DMS79 treated with DMSO at 0.1 percent for 48 hours (cell line): ENCODE measurements around the gene C10orf120.

Experiments
- DNase-seq: peaks from one replicate; lab custom pipeline; 2025; lab: John Stamatoyannopoulos, UW

Gene C10orf120

DNA sequence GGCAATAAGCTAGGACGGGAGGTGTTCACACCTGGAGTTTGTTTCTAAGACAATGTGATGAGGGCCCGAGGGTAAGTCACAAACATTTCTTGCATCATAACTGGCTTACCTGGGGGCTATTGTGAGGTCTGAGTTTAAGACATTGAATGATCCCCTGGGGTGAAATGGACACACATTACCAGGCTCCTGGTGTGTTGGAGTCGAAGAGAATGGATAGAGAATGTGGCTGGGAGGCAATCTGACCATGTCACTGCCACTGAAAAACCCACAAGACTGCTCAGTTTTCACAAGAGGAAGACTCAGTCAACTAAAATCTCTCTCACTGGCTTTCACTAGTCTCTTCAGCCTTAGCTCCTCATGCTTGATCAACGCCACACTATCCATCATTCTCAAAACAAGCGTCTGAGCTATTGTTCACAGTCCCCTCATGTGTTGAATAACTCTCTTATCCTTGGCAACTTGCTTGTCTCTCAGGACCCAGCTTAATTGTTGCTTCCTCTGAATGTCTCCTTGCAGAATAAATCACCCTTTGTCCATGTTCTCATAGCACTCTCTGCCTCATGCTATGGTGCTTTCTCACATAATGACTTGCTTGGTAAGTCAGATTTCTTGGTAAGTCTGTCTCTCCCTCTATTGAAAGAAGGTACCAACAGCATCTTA lies at the start of gene C10orf120:
Gene C10orf120 (minus strand): TSS at position 51 of the 660 bp plus-strand sequence. CDS start 56 bp downstream, outside the sequence.
- DNase-seq, result no peak

- no peak for DNase-seq
Observed at GRCh38 chr10:122748496-122748895, 48.9 kb upstream of the C10orf120 start.

DNA sequence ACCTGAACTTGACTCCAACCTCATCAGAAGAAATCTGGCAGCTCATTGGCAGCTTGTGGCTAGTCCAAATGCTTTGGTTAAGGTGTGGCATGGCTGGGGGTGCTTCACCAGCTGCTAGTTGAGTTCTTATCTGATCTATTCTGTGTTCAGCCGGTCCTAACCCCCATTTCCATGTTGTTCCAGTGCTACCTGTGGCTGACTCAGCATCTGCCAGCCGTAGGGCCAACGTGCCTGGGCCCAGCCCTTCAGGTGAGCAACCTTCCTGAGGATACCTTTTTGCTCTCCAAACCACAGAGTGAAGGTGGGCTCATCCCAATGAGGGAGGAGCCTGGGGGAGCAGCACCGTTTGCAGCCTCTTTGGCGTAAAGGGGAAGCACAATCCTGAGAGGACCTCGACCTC lies 46.8 kb upstream of the C10orf120 start:
- no peak for DNase-seq

DNA sequence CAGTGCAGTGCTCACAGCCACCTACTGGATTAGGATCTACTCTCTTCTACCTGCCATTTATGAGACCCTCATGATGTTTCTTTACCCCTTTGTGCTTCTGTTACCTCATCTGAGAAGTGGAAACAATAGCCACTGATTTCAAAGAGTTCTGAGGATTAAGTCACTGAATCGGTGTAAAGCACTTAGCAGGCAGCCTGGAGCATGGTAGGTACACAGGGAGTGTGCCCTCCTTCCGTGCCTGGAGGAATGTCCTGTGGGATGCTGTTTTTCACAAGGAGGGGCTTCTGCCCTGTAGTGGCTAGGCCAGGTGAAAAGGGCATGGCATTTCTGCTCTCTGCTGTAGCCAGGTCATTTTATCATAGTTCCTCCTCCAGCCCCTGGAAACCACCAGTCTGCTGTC lies 44.6 kb upstream of the C10orf120 start:
- no peak for DNase-seq

GRCh38 chr10:122740640-122741039 lies 41.0 kb upstream of the C10orf120 start:
- no peak for DNase-seq

- DNase-seq, result no peak
Observed at GRCh38 chr10:122738031-122738430, 38.4 kb upstream of the C10orf120 start.

GRCh38 chr10:122733931-122734665 lies 34.5 kb upstream of the C10orf120 start:
- no peak for DNase-seq

DNA sequence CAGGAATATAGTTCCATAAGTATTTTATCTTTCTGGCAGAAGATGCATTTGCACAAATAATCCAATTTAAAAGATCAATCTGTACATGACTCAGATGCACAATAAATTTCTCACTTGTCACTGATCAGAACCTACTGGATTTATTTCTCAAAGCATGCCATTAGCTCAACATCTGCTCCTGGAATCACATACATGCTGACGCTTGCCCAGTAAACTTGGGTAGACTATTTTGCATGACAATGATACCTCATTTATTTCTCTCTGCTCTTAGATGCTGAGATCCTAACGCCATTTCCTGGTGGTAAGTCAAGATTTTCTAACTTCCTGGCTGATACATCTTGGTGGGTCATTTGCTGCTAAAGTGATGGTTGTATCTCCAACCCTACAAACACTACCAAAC lies 33.8 kb upstream of the C10orf120 start:
- no peak for DNase-seq

- no peak for DNase-seq
Observed at GRCh38 chr10:122730238-122730637, 30.6 kb upstream of the C10orf120 start.

DNA sequence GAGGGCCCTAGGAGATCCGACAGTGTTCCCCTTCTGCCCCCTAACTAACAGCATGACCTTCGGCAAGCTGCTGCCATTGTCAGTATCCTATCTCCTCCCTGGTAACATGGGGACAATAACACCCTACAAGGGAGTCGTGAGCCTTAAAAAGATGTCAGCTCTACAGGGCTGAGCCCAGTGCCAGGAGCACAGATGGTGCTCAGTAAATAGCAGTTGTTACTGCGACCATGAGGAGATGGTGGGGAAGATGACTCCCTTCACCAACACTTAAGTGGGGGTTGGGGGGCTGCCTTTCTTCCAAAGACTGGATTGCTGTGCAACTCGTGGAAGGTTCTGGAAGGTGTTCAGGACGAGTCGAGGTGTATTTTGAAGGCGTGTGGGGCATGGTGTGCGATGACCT lies 29.5 kb upstream of the C10orf120 start:
- DNase-seq, result no peak

DNA sequence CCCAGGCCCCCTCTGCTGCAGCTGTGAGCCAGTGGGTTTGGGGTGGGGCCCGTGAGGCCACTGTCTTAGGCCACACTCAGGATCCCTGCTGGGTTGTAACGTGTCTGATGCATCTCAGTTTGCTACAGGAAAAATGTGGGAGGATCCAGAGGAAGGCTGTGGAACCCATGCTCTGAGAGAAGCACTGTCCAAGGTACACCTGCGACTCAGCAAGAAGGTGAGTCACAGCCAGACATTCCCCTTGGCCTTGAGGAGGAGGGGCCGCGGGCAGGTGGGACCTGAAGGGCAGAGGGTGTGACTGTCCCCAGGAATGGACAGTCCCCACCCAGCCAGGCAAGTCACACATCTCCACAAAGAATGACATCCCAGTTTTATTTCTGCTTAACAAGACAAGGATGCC lies 27.8 kb upstream of the C10orf120 start:
- no peak for DNase-seq

DNA sequence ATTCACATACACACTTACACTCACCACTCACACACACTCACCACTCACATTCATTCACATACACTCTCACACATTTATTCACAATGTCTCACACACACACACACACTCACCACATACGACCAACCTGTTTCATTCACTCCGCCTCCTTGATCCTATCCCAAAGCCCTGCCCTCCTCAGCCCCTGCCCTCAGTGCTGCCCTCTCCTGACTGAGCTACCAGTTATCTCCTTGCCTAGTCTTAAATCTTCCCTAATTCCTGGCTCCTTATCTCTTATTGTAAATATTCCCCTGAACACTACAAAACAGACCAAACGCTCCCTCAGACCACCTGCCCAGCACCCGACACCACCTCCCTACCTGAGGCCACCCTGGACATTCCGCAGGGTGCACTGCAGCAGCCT lies 26.1 kb upstream of the C10orf120 start:
- DNase-seq, result no peak

DNA sequence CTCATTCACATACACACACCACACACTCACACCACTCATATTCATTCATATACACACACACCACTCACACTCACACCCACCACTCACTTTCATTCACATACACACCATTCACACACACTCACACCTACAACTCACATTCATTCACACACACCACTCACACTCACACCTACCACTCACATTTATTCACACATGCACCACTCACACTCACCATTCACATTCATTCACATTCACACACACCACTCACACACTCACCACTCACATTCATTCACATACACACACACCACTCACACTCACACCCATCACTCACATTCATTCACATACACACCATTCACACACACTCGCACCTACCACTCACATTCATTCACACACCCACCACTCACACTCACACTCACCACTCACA lies 25.4 kb upstream of the C10orf120 start:
- no peak for DNase-seq

DNA sequence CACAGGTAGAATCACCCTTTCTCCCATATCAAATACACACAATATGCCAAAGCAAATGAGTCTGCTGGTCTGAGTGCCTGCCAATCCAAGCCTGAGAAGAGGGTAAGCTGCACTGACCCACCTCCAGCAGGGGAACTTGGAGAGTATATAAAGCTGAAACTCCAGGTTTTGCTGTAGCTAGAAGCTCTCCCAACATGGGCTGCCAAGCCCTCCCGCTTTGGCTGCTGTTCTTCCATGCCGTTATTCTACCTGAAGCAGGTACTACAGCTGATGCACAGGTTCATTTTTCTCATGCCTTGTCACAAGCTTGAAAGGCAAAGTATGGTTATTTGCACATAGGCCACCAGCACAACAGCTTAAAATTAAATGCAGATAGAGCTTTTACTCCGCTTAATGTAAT lies 21.5 kb upstream of the C10orf120 start:
- no peak for DNase-seq

GRCh38 chr10:122716025-122716424 lies 16.4 kb upstream of the C10orf120 start:
- no peak for DNase-seq

DNA sequence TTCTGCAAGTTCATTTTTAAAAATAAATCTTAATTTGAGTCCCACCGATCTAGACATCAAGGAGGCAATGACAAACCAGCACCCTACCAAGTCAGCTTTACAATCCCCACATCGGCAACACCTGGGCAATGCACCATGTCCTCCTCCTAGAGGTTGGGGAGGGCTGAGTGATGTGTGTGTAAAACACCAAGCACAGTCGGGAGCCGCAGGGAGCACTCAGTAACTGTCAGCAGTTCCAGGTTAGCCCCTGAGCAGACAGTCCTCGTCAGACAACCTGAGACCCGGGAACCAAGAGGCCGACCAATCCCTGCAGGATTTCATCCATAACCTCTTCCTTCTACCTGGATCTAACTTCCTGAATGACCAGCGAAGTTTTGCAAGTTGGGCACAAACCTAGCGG lies 15.9 kb upstream of the C10orf120 start:
- DNase-seq, result no peak

DNA sequence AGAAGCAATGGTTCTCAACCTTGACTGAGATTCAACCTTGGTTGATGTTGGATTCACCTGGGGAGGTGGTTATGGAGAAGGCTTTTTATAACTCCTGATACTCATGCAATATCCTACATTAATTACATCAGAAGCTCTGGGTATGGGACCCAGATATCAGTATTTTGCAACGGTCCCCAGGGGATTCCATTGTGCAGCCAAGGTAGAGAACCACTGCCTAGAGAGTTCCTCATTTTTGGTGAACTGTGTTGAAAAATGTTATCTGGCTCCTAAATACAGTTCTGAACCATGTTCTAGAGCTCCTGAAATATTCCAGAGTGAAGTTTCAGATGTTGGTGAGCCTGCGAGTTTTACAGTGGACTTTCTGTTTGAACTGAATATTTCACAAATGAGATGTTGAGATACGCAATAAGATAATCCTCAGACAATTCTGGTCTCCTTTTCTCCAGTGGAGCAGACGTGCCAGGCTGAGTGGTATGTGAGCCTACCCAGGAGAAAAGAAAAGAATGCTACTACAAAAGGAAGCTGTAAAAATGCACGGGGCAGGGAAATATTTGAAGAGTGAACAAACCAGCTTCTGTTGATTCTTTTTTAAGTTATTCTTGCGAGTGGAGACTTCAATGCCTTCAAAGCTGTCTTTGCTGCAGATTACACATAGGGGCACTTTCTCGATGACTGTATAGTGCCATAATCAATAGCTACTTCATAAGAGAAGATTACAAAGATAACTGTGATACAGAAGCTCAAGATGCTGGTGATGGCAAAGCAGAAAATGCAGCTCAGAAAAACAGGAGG lies 13.6 kb upstream of the C10orf120 start:
- no peak for DNase-seq

DNA sequence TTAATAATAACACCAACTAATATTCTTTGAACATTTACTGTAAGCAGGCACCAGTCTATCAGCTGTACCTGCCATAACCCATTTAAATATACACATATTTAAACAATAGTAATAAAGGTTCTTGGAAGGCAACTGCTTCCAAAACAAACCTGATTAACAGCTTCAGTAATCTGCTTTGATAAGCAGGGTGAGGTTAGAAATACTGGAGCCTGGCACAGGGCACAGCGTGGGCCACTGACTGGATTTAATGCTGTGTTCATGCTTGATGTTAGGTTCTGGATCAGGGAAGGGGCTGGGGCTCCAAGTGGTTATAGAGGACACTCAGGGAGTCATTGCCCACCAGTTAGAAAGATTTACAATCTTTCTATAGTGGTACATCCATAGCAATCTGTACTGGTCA lies 10.9 kb upstream of the C10orf120 start:
- DNase-seq, result no peak

GRCh38 chr10:122709971-122710370 lies 10.3 kb upstream of the C10orf120 start:
- no peak for DNase-seq

GRCh38 chr10:122707535-122707934 lies 7.9 kb upstream of the C10orf120 start:
- no peak for DNase-seq

DNA sequence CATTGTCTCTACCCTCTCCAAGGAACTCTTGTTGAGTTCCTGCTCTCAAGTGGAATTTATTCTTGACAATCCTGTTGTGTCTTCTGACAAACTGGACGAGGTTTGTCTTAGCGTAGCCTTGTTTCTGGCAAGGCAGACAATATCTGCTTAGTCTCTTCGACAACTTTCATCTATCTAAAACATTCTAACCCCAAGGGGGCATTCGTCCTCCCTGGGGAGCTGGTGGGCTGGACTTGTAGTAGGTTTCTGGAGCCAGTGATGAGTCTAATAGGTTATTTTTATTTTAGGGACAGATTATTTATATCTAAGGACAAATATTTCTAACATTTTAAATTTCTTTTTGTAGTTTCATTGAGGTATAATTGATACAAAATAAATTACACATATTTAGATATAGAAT lies 7.3 kb upstream of the C10orf120 start:
- no peak for DNase-seq

GRCh38 chr10:122706467-122706866 lies 6.8 kb upstream of the C10orf120 start:
- DNase-seq, result no peak
